ENCODE data around the gene TMEM51. TPM values are rescaled to one million over a fixed set of nuclear protein-coding genes. Genes with fewer than 3 reads are reported as not detected.

Gene TMEM51
- total and polyA plus RNA-seq, 2 experiments from 2014 or later: 23.8 to 32.7 TPM

GRCh38 chr1:15176120-15176519 lies 22.6 kb downstream of the TMEM51 start:
- DNase-seq (ENCODE audit: low read depth in 1 of 2, low spot score in 1 of 2): no peak
- Histone ChIP-seq H3K27ac (no peak overlapping the region), H3K4me3 (no peak overlapping the region), H3K36me3 (no peaks in the 10 kb centered on the region), H3K27me3 (no peaks in the 10 kb centered on the region), H3K4me1 (ENCODE audit: low read depth) (peaks cover 35% of the 10 kb centered on the region), H3K9me3 (ENCODE audit: low read depth) (no peaks in the 10 kb centered on the region)
- no peak for TF ChIP-seq CTCF (IDR thresholded peaks at IDR 0.05; ENCODE audit: low read depth, low read length)

- no peaks in the 10 kb centered on the region for H3K27me3 ChIP-seq
- TF ChIP-seq CTCF (IDR thresholded peaks at IDR 0.05; ENCODE audit: low read depth, low read length): no peak
- no peak overlapping the region for H3K27ac ChIP-seq
These were observed 23.5 kb downstream of the TMEM51 start for GRCh38 chr1:15176898-15177665.

GRCh38 chr1:15177710-15178166 lies 24.2 kb downstream of the TMEM51 start:
- DNase-seq (ENCODE audit: low read depth in 1 of 2, low spot score in 1 of 2): peak in 1 of 2 donors; percentile 48
- Histone ChIP-seq H3K36me3 (no peaks in the 10 kb centered on the region), H3K4me1 (ENCODE audit: low read depth) (peaks cover 23% of the 10 kb centered on the region), H3K27me3 (no peaks in the 10 kb centered on the region), H3K9me3 (ENCODE audit: low read depth) (no peaks in the 10 kb centered on the region), H3K4me3 (no peak overlapping the region), H3K27ac (no peak overlapping the region)
- no peak for TF ChIP-seq CTCF (IDR thresholded peaks at IDR 0.05; ENCODE audit: low read depth, low read length)

More at GRCh38 chr1:15176898-15177665, 23.5 kb downstream of the TMEM51 start:
- H3K9me3 ChIP-seq (ENCODE audit: low read depth): no peaks in the 10 kb centered on the region
- H3K4me1 ChIP-seq (ENCODE audit: low read depth): peaks cover 29% of the 10 kb centered on the region
- DNase-seq (ENCODE audit: low read depth in 1 of 2, low spot score in 1 of 2): no peak
- H3K4me3 ChIP-seq: no peak overlapping the region
- H3K36me3 ChIP-seq: no peaks in the 10 kb centered on the region

- Histone ChIP-seq H3K9me3 (ENCODE audit: low read depth) (no peaks in the 10 kb centered on the region), H3K36me3 (no peaks in the 10 kb centered on the region), H3K4me3 (no peak overlapping the region), H3K27ac (peak overlapping the region; percentile 22), H3K4me1 (ENCODE audit: low read depth) (peaks cover 13% of the 10 kb centered on the region), H3K27me3 (no peaks in the 10 kb centered on the region)
- peak in 1 of 2 donors; percentile 88 for DNase-seq (ENCODE audit: low read depth in 1 of 2, low spot score in 1 of 2)
- TF ChIP-seq CTCF (IDR thresholded peaks at IDR 0.05; ENCODE audit: low read depth, low read length): no peak
These were observed 25.3 kb downstream of the TMEM51 start for GRCh38 chr1:15178571-15179484.

- DNase-seq (ENCODE audit: low read depth in 1 of 2, low spot score in 1 of 2): no peak
- H3K4me1 ChIP-seq (ENCODE audit: low read depth): peaks cover 7% of the 10 kb centered on the region
- H3K4me3 ChIP-seq: no peak overlapping the region
- no peaks in the 10 kb centered on the region for H3K27me3 ChIP-seq
- H3K9me3 ChIP-seq (ENCODE audit: low read depth): no peaks in the 10 kb centered on the region
- peak overlapping the region; percentile 22 for H3K27ac ChIP-seq
- no peaks in the 10 kb centered on the region for H3K36me3 ChIP-seq
- TF ChIP-seq CTCF (IDR thresholded peaks at IDR 0.05; ENCODE audit: low read depth, low read length): no peak
These were observed 25.9 kb downstream of the TMEM51 start for GRCh38 chr1:15179485-15179883.

Measured in cardiac muscle cell (in vitro differentiated cells and primary cell).